GM18519 (cell line): Measurements from ENCODE around the gene HPCAL1.

Source experiments
- ATAC-seq: cut with Tn5 transposase; IDR thresholded peaks from one replicate; pipeline ENCODE4 v1.9.1; 2021; ENCODE audit warnings: mild to moderate bottlenecking, moderate library complexity; ENCODE audit not compliant: unreplicated experiment, low FRiP score

HPCAL1 gene

DNA sequence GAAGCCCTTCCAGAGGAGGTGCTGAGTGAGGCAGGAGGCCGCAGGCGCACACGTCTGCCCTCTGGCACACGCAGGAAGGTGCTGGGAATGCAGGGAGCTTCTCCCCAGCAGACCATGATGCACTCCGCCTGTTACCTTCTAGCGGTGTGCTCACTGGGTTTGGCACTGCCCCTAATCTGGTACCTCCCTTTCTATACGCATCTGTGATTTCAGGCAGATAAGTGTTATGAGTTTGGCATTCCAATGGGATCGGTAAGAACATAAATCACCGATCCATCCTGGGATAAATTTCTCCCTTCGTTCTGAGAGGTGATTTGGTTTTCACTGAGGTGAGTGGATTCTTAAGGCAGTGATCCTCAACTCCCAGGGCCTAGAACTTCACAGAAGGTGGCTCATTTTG lies 110.8 kb downstream of the HPCAL1 start:
- no peak for ATAC-seq

DNA sequence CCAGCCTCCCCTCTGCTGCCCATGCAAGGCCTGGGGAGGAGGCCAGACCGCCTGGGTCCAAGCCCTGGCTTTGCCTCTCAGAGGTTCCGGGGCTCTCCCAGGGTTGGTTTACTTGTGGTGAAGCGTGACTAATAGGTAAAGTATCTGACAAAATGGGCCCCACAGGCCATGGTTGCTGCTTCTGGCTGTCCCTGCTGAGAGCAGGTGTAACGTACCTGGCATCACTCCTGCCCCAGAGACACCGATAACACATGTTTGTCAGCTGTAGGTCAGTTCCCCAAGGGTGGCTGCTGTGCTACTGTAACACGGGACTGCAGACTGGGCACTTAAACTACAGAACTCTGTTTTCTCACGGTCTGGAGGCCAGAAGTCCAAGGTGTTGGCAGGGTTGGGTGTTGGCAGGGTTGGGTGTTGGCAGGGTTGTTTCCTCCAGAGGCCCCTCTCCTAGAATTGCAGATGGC lies 111.3 kb downstream of the HPCAL1 start:
- ATAC-seq, result no peak

DNA sequence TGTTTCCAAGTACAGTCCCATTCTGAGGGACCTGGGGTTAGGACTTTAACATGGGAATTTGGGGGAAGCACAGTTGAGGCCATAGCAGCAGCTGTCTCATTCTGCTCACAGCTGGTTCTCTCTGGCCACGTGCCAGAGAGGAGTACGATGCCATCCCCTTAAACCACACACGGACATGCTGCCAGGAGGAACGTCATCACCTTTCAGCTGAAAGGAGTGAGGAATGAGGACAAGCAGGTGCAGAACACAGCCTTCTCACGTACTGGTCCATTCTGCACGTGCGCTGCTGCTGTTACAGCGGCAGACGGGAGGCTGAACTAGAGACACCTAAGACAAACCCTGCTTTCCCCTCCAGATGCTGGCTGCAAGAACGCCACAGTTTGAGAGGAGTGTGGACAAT lies 111.9 kb downstream of the HPCAL1 start:
- no peak for ATAC-seq

DNA sequence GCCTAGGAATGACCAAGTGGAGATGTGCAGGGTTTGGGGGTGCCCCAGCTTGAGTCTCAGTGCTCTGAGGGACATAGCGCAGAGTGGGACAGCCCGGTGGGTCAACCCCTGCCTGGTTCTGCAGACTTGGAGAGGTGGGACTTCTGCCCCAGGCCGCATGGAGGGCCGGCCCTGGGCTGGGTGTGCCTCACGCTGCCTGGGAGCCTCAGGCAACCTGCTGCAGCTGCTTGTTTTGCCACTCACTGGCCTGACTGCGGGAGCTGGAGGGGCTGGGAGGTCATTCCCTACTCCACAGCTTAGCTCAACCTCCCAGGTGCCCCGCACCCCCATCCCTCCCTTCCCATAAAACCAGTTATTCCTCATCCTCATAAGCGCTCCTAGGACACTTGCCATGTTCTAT lies 112.3 kb downstream of the HPCAL1 start:
- no peak for ATAC-seq

DNA sequence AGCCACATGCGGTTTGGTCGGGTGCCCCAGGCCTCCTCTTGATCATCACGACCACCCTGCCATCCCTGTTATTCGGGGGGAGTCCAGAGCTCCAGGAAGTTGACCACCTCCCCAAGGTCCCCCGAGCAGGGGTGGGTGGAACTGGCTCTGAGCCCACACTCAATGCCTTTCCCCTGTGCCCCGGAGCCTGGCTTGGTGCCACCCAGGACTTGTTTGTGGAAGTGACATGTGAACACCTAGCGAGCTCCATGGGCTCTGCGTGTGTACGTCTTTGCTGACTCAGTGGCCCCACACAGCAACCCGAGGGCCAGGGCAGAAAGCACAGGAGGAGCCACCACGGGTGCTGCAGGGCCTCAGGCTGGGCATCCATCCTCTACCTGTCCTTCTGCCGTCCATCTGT lies 112.9 kb downstream of the HPCAL1 start:
- no peak for ATAC-seq

DNA sequence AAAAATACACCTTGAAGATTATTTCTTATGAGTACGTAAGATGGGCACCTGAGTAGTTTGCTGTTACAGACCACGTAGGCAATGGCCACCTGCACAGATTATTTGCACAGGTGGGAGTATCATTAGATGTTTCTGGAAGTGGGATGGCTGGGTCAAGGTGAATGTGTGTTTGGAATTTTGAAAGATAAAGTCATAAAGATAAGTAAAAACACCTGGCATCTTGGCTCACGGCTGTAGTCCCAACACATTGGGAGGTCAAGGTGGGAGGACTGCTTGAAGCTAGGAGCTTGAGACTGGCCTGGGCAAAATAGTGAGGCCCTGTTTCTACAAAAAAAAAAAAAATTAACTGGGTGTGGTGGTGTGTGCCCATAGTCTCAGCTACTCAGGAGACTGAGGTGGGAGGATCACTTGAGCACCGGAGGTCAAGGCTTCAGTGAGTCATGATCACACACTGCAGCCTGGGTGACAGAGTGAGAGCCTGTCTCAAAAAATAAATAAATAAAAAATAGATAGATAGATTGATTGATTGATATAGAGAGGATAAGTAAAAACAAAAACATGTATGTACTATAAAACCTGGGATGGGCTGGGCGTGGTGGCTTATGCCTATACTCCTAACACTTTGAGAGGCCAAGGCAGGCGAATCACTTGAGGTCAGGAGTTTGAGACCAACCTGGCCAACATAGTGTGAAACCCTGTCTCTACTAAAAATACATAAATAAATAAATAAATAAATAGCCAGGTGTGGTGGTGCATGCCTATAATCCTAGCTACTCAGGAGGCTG lies 115.0 kb downstream of the HPCAL1 start:
- no peak for ATAC-seq

DNA sequence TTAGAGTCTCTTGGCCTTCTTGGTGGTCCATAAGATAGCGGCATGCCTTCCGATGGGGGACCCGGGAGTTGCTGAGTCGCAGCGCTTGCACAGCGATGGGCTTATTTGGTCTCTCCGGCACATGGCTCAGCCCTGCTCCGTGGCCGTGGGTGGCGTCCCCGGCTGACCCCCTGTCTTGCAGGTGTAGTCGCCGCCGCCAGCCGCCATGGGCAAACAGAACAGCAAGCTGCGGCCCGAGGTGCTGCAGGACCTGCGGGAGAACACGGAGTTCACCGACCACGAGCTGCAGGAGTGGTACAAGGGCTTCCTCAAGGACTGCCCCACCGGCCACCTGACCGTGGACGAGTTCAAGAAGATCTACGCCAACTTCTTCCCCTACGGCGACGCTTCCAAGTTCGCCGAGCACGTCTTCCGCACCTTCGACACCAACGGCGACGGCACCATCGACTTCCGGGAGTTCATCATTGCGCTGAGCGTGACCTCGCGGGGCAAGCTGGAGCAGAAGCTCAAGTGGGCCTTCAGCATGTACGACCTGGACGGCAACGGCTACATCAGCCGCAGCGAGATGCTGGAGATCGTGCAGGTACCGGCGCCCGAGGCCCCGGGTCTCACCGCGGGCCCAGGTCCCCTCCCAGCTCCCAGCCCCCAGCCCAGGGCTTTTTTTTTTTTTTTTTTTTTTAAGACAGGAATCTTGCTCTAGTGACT lies 117.0 kb downstream of the HPCAL1 start:
- ATAC-seq, result no peak

DNA sequence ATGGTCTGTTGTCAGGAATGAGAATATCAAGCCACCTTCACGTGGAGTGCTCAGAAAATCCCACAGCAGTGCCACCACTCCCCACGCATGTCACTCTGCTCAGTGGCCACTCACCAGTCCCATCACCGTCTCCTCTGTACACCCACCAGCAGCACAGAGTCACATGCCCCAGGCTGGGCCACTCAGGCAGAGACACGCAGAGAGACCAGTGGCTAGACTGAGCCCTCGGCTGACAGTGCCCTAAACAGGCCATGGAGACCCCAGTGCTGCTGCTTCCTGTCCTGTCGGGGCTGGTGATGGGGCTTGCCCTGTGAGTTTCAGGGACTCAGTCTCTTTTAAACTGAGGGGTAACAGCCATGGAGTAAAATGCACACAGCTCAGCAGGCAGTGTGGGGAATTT lies 119.5 kb downstream of the HPCAL1 start:
- ATAC-seq, result no peak

DNA sequence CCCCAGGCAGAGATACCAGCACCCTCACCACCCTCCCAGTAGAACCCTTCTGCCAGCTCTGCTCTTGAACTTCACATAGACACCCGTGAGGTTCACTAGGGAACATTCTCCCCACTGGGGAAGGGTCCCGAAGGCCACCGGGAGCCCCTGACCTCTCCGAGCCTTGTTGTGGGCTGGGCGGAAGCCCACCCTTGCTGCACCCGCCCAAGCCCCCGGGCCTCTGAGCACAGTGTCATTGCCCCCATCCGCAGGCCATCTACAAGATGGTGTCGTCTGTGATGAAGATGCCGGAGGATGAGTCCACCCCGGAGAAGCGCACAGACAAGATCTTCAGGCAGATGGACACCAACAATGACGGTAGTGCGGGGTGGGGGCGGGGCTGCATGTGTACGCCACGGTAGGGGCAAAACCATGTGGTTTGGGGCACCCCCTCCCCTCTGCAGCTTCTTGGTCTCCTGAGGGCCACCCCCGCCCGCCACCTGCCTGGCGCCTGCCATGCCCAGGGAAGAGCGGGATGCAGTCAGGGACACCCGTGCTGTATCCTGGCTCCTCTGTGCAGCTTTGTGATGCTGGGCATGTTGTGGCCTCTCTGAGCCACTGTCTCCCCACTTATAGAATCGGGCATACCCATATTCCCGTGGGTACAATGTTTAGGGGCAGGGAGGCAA lies 120.2 kb downstream of the HPCAL1 start:
- ATAC-seq, result no peak

DNA sequence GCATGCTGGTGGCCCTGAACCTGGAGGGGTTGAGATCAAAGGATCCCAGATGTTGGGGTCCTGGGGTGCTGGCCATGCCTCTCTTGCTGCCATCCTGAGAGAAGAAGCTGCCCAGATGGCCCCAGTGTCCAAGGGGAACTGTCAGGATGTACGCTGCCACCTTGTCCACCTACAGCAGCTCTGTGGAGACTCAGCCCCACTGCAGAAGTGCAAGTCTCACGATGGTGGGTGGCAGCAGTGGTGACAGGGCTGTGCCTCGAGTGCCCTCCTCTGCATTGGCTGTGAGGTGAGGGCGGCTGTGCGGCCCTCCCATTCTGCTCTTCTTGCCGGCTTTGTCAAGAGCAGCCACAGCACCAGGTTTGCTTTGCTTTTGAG lies 120.7 kb downstream of the HPCAL1 start:
- ATAC-seq, result no peak

DNA sequence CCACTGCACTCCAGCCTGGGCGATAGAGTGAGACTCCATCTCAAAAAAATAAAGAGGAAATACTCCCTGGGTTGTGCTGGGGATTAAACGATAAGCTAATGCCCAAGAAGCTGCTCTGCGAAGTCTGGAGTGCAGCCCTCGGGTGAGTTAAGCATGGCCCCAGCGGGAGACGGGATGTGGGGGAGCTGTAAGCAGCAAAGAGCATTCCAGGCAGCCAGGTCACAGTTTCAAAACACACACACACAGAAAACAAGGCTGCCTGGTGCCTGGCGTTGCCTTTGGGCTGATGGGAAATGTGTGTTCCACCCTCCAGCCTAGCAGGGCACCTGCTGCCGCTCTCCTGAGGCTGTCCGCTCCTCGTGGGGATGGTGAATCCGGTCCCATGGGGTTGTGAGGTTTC lies 121.3 kb downstream of the HPCAL1 start:
- ATAC-seq, result no peak

DNA sequence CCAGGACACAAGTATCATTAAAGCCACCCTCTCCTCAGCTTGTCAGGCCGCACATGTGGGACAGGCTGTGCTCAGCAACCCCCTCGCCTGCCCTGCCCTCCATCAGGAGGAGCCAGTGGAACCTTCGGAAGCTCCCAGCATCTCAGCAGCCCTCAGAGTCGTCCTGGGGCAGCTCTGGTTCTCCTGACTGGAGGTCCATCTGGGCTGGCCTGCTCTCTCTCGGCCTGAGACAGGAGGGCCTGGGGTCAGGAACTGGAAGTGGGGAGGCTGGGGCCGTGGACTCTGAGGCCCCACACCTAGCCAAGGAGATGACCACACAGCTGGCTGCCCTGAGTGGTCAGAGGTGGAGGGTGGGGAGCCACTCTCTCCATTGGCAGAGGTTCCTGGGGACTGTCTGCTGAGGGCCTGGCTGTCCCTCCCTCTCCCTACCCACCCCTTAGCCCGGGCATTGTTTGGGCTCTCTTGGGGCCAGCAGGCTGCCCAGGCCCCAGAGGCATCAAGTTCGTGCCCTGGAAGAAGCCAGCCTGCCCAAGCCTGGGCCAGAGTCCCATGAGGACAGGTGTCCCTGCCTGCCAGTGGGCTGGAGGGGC lies 122.3 kb downstream of the HPCAL1 start:
- no peak for ATAC-seq

DNA sequence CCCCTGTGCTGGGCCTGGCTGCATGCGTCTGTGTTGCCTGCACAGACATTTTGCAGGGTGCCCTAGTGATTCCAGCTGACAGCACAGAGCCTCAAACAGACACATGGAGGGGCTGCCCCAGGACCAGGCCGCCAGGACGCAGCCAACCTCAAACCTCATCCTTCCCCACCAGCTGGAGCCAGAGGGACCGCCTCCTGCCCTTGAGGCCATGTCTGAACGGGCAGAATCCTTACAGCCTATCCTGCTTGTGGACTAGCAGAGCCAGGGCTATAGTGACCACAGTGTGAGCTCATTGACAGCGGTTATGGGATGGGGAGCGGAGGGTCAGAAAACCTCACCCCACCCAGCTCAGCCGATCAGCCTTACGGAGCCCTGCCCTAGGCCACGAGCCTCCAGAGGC lies 123.0 kb downstream of the HPCAL1 start:
- ATAC-seq, result no peak

DNA sequence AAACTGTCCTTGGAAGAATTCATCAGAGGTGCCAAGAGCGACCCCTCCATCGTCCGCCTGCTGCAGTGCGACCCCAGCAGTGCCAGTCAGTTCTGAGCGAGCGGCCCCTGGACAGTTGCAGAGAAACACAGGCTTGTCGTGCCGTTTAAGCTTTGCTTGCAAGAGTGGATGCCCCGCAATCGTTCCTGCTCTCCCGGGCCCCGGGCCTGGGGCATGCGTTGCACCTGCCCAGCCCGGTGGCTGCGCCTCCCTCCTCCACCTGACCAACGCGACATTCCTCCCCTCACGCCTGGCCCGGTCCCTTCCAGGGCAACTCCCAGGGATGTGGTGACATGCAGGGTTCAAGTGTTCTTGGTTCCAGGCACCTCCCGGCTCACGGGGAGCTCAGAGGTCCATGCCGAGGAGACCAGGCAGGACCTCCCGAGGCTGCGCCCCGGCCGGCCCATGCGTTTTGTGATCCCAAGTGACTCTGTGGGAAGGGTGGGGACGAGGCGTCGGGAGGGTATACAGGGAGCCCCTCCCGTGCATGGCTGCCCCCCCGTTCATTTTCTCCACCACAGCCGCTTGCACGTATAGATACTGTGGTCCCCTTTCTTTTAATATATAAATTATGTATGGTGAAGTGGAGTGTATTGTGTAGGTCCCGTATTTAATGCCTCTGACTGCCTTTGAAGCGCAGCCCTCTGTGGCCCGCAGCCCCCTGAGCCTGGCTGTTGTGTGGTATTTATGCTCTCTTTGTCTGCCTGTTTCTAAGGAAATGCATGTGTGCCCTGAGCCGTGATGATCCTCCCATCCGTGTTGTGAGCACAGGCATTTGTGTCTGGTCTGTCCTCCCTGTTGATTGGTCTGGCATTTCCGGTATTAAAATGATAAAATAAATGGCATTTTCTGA lies 124.3 kb downstream of the HPCAL1 start:
- ATAC-seq, result no peak

DNA sequence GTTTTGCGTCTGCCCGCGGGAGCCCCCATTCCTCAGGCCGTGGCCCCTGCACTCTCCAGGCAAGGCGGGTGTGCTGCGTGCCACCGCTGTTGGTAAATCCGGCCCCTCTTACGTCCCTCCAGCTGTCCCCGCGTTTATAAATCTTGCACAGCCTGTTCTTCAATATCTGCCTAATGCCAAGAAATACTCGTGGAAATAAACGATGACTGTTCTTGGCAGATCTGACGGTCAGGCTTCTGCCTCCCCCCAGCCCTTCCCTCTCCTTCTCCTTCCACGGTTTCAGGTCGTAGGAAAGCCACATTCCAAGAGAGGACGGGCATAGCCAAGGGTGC lies 124.9 kb downstream of the HPCAL1 start:
- no peak for ATAC-seq

DNA sequence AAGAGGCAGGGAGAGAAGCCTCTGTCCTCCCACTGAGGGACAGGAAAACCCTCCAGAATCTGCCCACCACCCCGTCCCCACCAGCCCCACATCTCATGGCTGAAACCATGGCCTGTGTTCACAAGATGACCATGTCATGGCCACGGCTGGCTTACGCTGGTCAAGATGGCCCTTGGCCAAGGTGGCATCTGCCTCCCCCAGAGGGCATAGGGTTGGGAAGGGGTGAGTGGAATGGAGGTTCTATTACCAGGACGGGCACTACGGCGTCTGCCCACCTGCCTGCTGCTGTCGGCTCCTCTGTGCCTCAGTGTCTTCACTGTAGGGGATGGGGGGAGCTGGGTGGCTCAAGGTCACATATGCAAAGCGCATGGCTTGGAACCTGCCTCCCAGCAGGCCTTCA lies 125.7 kb downstream of the HPCAL1 start:
- ATAC-seq, result no peak

DNA sequence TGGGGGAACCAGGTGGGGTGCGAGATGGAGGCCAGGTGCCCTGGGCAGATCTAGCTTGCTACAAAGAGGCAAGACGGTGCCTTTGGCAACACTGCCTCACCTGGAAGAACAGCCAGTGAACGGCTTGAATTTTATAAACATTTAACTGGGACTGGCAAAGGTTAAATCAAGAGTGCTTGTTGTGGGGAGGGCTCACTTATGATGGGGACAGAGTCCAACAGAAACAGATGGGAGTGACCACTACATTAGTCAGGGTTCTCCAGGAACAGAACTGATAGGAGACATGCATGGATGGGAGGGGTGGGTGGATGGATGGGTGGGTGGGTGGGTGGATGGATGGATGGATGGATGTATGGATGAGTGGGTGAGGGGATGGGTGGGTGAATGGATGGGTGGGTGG lies 126.2 kb downstream of the HPCAL1 start:
- no peak for ATAC-seq

DNA sequence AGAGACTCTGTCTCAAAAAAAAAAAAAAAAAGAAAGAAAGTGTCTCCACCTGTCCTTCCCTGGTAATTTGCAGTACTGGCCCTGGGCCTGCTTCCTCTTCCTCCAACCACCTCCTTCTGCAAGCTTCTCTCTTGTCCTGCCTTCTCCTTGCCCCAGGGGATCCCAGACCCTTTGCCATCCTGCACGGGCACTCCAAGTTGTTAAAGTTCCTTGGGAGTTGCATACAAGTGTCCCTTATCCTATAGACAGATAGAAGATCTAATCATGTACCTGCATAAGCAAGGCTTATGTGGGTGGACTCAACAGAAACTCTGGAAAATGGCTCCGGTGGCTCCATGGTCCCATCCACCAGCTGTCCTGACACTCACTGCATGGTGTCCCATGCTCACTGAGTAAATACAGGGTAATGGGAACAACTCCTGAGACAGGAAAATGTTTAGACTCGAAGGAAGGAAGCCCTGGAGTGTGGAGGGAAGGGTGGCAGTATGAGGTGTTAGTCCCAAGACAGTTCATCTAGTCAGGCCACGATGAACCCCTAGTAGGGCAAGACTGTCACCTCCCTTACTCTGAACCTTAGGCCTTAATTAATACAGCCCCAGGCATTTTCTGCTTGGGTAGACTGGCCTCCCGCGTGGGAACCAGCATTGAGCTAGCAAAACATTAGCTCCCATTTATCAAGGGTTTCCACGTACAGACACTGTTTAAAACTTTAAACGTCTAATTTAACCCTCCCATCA lies 128.3 kb downstream of the HPCAL1 start:
- ATAC-seq, result no peak

DNA sequence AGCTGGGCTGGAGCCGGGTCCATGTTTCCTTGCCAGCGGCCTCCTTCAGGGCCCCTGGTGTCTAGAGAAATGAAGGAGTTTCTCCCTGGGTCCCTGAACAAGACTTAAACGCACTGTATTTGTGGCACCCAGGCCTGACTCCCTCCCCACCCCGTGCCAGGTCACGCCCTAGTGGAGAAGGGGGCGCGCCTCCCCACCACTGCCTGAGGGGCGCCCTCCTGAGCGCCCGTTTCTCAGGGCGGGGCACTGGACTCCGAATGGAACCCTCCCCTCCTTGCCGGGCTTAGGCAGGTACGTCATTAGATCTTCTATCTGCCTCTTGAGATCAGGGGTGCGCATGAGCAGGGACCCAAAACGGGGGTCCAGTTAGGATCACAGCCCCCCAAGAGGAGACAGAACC lies 129.1 kb downstream of the HPCAL1 start:
- ATAC-seq, result no peak
